Measurements from ENCODE around the gene SIGLEC6. TPM values are rescaled to one million over a fixed set of nuclear protein-coding genes. Genes with fewer than 3 reads are reported as not detected.
"Not testable (repeated sequence)": the region's sequence is repeated elsewhere in the genome, so short reads cannot be mapped to it uniquely, and the experiment has no call there.

The SIGLEC6 gene
- total RNA-seq, 1 donor from 2014 or later = 1.2 TPM

GRCh38 chr19:51503286-51503817 is 28.1 kb downstream of the SIGLEC6 start:
- TF ChIP-seq POLR2A (IDR thresholded peaks at IDR 0.05) (no peak), POLR2AphosphoS5 (IDR thresholded peaks at IDR 0.05; ENCODE audit: insufficient read depth in 1 of 2, low read depth in 1 of 2) (no peak)
- TF ChIP-seq, protein P1, sequence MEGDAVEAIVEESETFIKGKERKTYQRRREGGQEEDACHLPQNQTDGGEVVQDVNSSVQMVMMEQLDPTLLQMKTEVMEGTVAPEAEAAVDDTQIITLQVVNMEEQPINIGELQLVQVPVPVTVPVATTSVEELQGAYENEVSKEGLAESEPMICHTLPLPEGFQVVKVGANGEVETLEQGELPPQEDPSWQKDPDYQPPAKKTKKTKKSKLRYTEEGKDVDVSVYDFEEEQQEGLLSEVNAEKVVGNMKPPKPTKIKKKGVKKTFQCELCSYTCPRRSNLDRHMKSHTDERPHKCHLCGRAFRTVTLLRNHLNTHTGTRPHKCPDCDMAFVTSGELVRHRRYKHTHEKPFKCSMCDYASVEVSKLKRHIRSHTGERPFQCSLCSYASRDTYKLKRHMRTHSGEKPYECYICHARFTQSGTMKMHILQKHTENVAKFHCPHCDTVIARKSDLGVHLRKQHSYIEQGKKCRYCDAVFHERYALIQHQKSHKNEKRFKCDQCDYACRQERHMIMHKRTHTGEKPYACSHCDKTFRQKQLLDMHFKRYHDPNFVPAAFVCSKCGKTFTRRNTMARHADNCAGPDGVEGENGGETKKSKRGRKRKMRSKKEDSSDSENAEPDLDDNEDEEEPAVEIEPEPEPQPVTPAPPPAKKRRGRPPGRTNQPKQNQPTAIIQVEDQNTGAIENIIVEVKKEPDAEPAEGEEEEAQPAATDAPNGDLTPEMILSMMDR (IDR thresholded peaks at IDR 0.05) = no peak
- intact Hi-C loops (cut with DNase I) = no loop called here
- no peak overlapping the region for H3K4me3 ChIP-seq
- H3K27me3 ChIP-seq = no peaks in the 10 kb centered on the region
- H3K36me3 ChIP-seq = no peaks in the 10 kb centered on the region
- no peaks in the 10 kb centered on the region for H3K4me1 ChIP-seq
- no peak for DNase-seq (ENCODE audit: extremely low spot score in 2 of 2)
- no peak overlapping the region for H3K27ac ChIP-seq
- no peaks in the 10 kb centered on the region for H3K9me3 ChIP-seq

- DNase-seq (ENCODE audit: extremely low spot score in 2 of 2) = no peak
- Histone ChIP-seq H3K36me3 (no peaks in the 10 kb centered on the region), H3K9me3 (no peaks in the 10 kb centered on the region), H3K4me3 (no peak within 1 kb of the TSS), H3K4me1 (no peaks in the 10 kb centered on the region), H3K27me3 (no peaks in the 10 kb centered on the region), H3K27ac (no peak within 1 kb of the TSS)
- intact Hi-C loops (cut with DNase I) = no loop called here
- TF ChIP-seq POLR2AphosphoS5 (IDR thresholded peaks at IDR 0.05; ENCODE audit: insufficient read depth in 1 of 2, low read depth in 1 of 2) (no peak), POLR2A (IDR thresholded peaks at IDR 0.05) (no peak)
- TF ChIP-seq, protein P1 (IDR thresholded peaks at IDR 0.05) = no peak
Observed at GRCh38 chr19:51501594-51502263, 29.7 kb downstream of the SIGLEC6 start, which contains the start of gene SIGLEC12. TSS of gene SIGLEC12 (minus strand) at chr19:51501800. CDS start at chr19:51501733, 67 bp downstream.

GRCh38 chr19:51500931-51501330 is 30.5 kb downstream of the SIGLEC6 start:
- H3K4me1 ChIP-seq; H3K9me3 ChIP-seq; intact Hi-C loops (cut with DNase I); DNase-seq (ENCODE audit: extremely low spot score in 2 of 2); H3K4me3 ChIP-seq; H3K36me3 ChIP-seq; H3K27me3 ChIP-seq; H3K27ac ChIP-seq: not testable (repeated sequence)

- H3K4me3 ChIP-seq = no peak overlapping the region
- TF ChIP-seq POLR2A (IDR thresholded peaks at IDR 0.05) = no peak
- TF ChIP-seq, protein P1 (IDR thresholded peaks at IDR 0.05) = no peak
- TF ChIP-seq POLR2AphosphoS5 (IDR thresholded peaks at IDR 0.05; ENCODE audit: insufficient read depth in 1 of 2, low read depth in 1 of 2) = no peak
- no peaks in the 10 kb centered on the region for H3K4me1 ChIP-seq
- intact Hi-C loops (cut with DNase I) = no loop called here
- no peaks in the 10 kb centered on the region for H3K27me3 ChIP-seq
- H3K9me3 ChIP-seq = no peaks in the 10 kb centered on the region
- H3K27ac ChIP-seq = no peak overlapping the region
- no peak for DNase-seq (ENCODE audit: extremely low spot score in 2 of 2)
- no peaks in the 10 kb centered on the region for H3K36me3 ChIP-seq
Observed at GRCh38 chr19:51497666-51498065, 33.8 kb downstream of the SIGLEC6 start.

GRCh38 chr19:51493776-51494175 is 37.7 kb downstream of the SIGLEC6 start:
- H3K4me1 ChIP-seq = no peaks in the 10 kb centered on the region
- no peaks in the 10 kb centered on the region for H3K27me3 ChIP-seq
- H3K4me3 ChIP-seq = no peak overlapping the region
- no peak for DNase-seq (ENCODE audit: extremely low spot score in 2 of 2)
- no peaks in the 10 kb centered on the region for H3K36me3 ChIP-seq
- H3K9me3 ChIP-seq = no peaks in the 10 kb centered on the region
- H3K27ac ChIP-seq = no peak overlapping the region
- TF ChIP-seq POLR2A (IDR thresholded peaks at IDR 0.05) (no peak), POLR2AphosphoS5 (IDR thresholded peaks at IDR 0.05; ENCODE audit: insufficient read depth in 1 of 2, low read depth in 1 of 2) (no peak)
- TF ChIP-seq, protein P1 (IDR thresholded peaks at IDR 0.05) = no peak
- intact Hi-C loops (cut with DNase I) = loop anchor here (5.0 kb wide), 1 partner anchor 39 kb away; the partner anchor contains the start of gene SIGLEC6
